KMS-11 (cell line): ENCODE results near the gene STIMATE.

Experiments
- H2AFZ ChIP-seq: fragments of 200-600 bp; sonication (generic); 2 replicates; pipeline ENCODE4 v1.6.1; 2016; ENCODE audit warnings: antibody characterized with exemption, mixed run types, low read depth
- H3K27ac ChIP-seq: fragments of 200-600 bp; sonication (generic); 2 replicates; pipeline ENCODE4 v1.6.1; 2016; ENCODE audit warnings: mild to moderate bottlenecking, mixed run types
- H3K27me3 ChIP-seq: fragments of 200-600 bp; sonication (generic); 2 replicates; pipeline ENCODE4 v1.6.1; 2017; ENCODE audit warnings: mild to moderate bottlenecking, low read depth, mixed run types, moderate library complexity; ENCODE audit not compliant: insufficient read depth
- H3K36me3 ChIP-seq: fragments of 200-600 bp; sonication (generic); 2 replicates; pipeline ENCODE4 v1.6.1; 2017; ENCODE audit warnings: mild to moderate bottlenecking, mixed run types; ENCODE audit not compliant: insufficient read depth
- H3K4me1 ChIP-seq: fragments of 200-600 bp; sonication (generic); 2 replicates; pipeline ENCODE4 v1.6.1; 2016; ENCODE audit warnings: mild to moderate bottlenecking, low read depth, mixed run types; ENCODE audit not compliant: poor library complexity, severe bottlenecking
- H3K4me2 ChIP-seq: fragments of 200-600 bp; sonication (generic); 2 replicates; pipeline ENCODE4 v1.7.0; 2016; ENCODE audit warnings: mild to moderate bottlenecking, mixed run types
- H3K4me3 ChIP-seq: fragments of 200-600 bp; sonication (generic); IDR thresholded peaks from 2 replicates; pipeline ENCODE4 v1.6.1; 2017; ENCODE audit warnings: low read depth, low read length, mixed read lengths; ENCODE audit not compliant: insufficient read depth
- H3K79me2 ChIP-seq: fragments of 200-600 bp; sonication (generic); 2 replicates; pipeline ENCODE4 v1.6.1; 2016; ENCODE audit warnings: low read depth, mixed run types; ENCODE audit not compliant: insufficient read depth
- H3K9ac ChIP-seq: fragments of 200-600 bp; sonication (generic); 2 replicates; pipeline ENCODE4 v1.6.1; 2016; ENCODE audit warnings: mild to moderate bottlenecking, mixed run types
- H4K20me1 ChIP-seq: fragments of 200-600 bp; sonication (generic); 2 replicates; pipeline ENCODE4 v1.6.1; 2016; ENCODE audit warnings: mild to moderate bottlenecking, mixed run types; ENCODE audit not compliant: insufficient read depth
- TF ChIP-seq, protein P1 (sequence below): fragments of 200-600 bp; sonication (generic); conservative IDR thresholded peaks from 2 replicates; pipeline ENCODE4 v1.6.1; 2017; ENCODE audit warnings: low read depth, mild to moderate bottlenecking, antibody characterized with exemption, low read length, moderate library complexity, mixed read lengths

Gene STIMATE

GRCh38 chr3:52829482-52829881, 67.9 kb downstream of the STIMATE start:
- no peak overlapping the region for H2AFZ ChIP-seq
- H3K36me3 ChIP-seq = no peaks in the 10 kb centered on the region
- no peaks in the 10 kb centered on the region for H3K4me1 ChIP-seq
- H3K9ac ChIP-seq = no peak overlapping the region
- H4K20me1 ChIP-seq = no peaks in the 10 kb centered on the region
- H3K4me2 ChIP-seq = no peak overlapping the region
- no peaks in the 10 kb centered on the region for H3K27me3 ChIP-seq
- no peak overlapping the region for H3K4me3 ChIP-seq
- H3K79me2 ChIP-seq = no peaks in the 10 kb centered on the region
- H3K27ac ChIP-seq = no peak overlapping the region
- TF ChIP-seq, protein P1, sequence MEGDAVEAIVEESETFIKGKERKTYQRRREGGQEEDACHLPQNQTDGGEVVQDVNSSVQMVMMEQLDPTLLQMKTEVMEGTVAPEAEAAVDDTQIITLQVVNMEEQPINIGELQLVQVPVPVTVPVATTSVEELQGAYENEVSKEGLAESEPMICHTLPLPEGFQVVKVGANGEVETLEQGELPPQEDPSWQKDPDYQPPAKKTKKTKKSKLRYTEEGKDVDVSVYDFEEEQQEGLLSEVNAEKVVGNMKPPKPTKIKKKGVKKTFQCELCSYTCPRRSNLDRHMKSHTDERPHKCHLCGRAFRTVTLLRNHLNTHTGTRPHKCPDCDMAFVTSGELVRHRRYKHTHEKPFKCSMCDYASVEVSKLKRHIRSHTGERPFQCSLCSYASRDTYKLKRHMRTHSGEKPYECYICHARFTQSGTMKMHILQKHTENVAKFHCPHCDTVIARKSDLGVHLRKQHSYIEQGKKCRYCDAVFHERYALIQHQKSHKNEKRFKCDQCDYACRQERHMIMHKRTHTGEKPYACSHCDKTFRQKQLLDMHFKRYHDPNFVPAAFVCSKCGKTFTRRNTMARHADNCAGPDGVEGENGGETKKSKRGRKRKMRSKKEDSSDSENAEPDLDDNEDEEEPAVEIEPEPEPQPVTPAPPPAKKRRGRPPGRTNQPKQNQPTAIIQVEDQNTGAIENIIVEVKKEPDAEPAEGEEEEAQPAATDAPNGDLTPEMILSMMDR = no peak

DNA sequence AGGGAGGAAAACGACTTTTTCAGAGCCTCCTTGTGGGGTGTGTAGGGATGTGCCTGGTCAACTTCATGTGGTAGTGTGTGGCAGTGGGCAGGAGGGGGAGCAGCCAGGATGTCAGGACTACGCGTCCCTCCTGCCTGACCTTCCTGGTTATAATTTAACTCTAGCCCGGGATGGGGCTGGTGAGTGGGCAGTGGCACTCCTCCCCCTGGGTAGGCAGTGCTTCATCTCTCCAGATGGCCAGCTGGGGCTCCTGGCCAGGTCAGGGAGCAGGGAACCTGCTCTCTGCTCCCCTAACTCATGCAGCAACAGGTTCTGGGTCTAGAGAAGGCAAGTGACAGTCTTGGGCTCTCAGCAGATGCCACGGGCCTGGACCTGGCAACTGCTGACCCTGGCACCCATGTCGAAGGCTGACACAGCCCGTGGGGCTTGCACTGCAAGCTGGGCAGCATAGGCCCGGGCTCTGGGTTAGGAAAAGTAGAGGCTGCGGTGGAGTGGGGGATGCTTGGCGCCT, 69.4 kb downstream of the STIMATE start:
- no peak overlapping the region for H3K9ac ChIP-seq
- H3K79me2 ChIP-seq = no peaks in the 10 kb centered on the region
- H3K4me3 ChIP-seq = no peak overlapping the region
- H3K36me3 ChIP-seq = no peaks in the 10 kb centered on the region
- H3K4me2 ChIP-seq = no peak overlapping the region
- no peaks in the 10 kb centered on the region for H3K27me3 ChIP-seq
- no peak overlapping the region for H3K27ac ChIP-seq
- H2AFZ ChIP-seq = no peak overlapping the region
- H4K20me1 ChIP-seq = no peaks in the 10 kb centered on the region
- no peaks in the 10 kb centered on the region for H3K4me1 ChIP-seq
- TF ChIP-seq, protein P1 = no peak

DNA sequence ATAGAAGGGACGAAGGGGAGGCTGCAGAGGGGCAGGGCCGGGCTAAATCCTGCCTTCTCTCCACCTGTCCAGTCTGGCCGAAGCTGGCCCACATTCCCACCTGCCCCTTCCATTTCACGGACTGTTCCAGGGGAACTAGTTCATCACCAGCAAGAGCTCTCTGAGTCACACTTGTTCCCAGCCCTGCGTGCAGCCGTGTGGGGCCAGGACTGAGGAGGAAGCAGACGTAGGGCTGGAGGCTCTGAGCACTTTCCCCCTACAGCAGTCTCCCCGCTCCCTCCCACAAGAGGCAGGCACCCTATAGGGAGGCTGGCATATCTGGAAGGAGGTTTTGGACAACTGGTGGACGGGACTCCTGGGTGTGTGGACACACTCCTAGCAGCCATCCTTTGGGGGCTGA, 69.9 kb downstream of the STIMATE start:
- Histone ChIP-seq H3K4me2 (no peak overlapping the region), H3K27ac (no peak overlapping the region), H2AFZ (no peak overlapping the region), H3K4me1 (no peaks in the 10 kb centered on the region), H3K27me3 (no peaks in the 10 kb centered on the region), H3K79me2 (no peaks in the 10 kb centered on the region), H3K4me3 (no peak overlapping the region), H4K20me1 (no peaks in the 10 kb centered on the region), H3K9ac (no peak overlapping the region), H3K36me3 (no peaks in the 10 kb centered on the region)
- TF ChIP-seq, protein P1 = no peak

GRCh38 chr3:52824037-52824436, 73.3 kb downstream of the STIMATE start:
- Histone ChIP-seq H3K4me3 (no peak overlapping the region), H3K27me3 (no peaks in the 10 kb centered on the region), H3K4me2 (no peak overlapping the region), H2AFZ (no peak overlapping the region), H4K20me1 (no peaks in the 10 kb centered on the region), H3K9ac (no peak overlapping the region), H3K36me3 (no peaks in the 10 kb centered on the region), H3K79me2 (no peaks in the 10 kb centered on the region), H3K4me1 (no peaks in the 10 kb centered on the region), H3K27ac (no peak overlapping the region)
- TF ChIP-seq, protein P1 = no peak
